RKO (cell line): ENCODE data around the gene ZNF423.

Experiments
- DNase-seq: peaks from one replicate; pipeline ENCODE4 v3.0.0-alpha.2; 2016; ENCODE audit warnings: low spot score

ZNF423 gene

GRCh38 chr16:49724774-49725173 is 131.1 kb downstream of the ZNF423 start:
- DNase-seq, result no peak

GRCh38 chr16:49723310-49723709 is 132.6 kb downstream of the ZNF423 start:
- DNase-seq, result no peak

GRCh38 chr16:49720225-49720624 is 135.7 kb downstream of the ZNF423 start:
- DNase-seq, result no peak

GRCh38 chr16:49717689-49718088 is 138.2 kb downstream of the ZNF423 start:
- DNase-seq, result no peak

GRCh38 chr16:49716339-49716934 is 139.5 kb downstream of the ZNF423 start:
- no peak for DNase-seq

GRCh38 chr16:49713770-49714169 is 142.1 kb downstream of the ZNF423 start:
- no peak for DNase-seq

- DNase-seq, result no peak
Measured at GRCh38 chr16:49712542-49712941, 143.4 kb downstream of the ZNF423 start.

GRCh38 chr16:49712106-49712505 is 143.8 kb downstream of the ZNF423 start:
- DNase-seq, result no peak

GRCh38 chr16:49709057-49709456 is 146.9 kb downstream of the ZNF423 start:
- DNase-seq, result no peak

- DNase-seq, result no peak
Measured at GRCh38 chr16:49708491-49708890, 147.4 kb downstream of the ZNF423 start.

GRCh38 chr16:49706620-49707355 is 149.1 kb downstream of the ZNF423 start:
- DNase-seq, result no peak

- DNase-seq, result no peak
Measured at GRCh38 chr16:49704586-49705155, 151.2 kb downstream of the ZNF423 start.

- no peak for DNase-seq
Measured at GRCh38 chr16:49703483-49703882, 152.4 kb downstream of the ZNF423 start.

- no peak for DNase-seq
Measured at GRCh38 chr16:49701789-49702494, 154.0 kb downstream of the ZNF423 start.

- DNase-seq, result no peak
Measured at GRCh38 chr16:49701065-49701685, 154.7 kb downstream of the ZNF423 start.

- no peak for DNase-seq
Measured at GRCh38 chr16:49700251-49701064, 155.5 kb downstream of the ZNF423 start.

GRCh38 chr16:49699841-49700175 is 156.1 kb downstream of the ZNF423 start:
- no peak for DNase-seq

- no peak for DNase-seq
Measured at GRCh38 chr16:49698931-49699840, 156.7 kb downstream of the ZNF423 start.

- DNase-seq, result no peak
Measured at GRCh38 chr16:49698453-49698815, 157.5 kb downstream of the ZNF423 start.

- no peak for DNase-seq
Measured at GRCh38 chr16:49697631-49698452, 158.1 kb downstream of the ZNF423 start.
